HEK293 (cell line): ENCODE data around the gene CDH22.

Experiments used
- CTCF ChIA-PET: fragments of 350-600 bp; formaldehyde crosslinking; extraction: SDS; loops from one replicate; lab custom pipeline; 2021; ENCODE audit warnings: antibody characterized with exemption; lab: Yijun Ruan, JAX
- POLR2A ChIA-PET: fragments of 300-600 bp; formaldehyde crosslinking; extraction: SDS; loops from one replicate; lab custom pipeline; 2020; ENCODE audit warnings: antibody characterized with exemption, inconsistent platforms; lab: Yijun Ruan, JAX
- H3K27ac ChIP-seq: fragments of 200-500 bp; sonication (Bioruptor generic); 2 replicates; pipeline ENCODE4 v1.5.1; 2014; ENCODE audit warnings: low read depth, low read length, control low read depth, inconsistent platforms; ENCODE audit errors: extremely low read depth
- H3K36me3 ChIP-seq, 2 experiments: fragments of 200-500 bp in 1 of 2; sonication (Bioruptor generic) in 1 of 2; 1 replicate in 1 of 2; 2 replicates in 1 of 2; pipeline ENCODE4 v1.5.1; 2014 to 2017; ENCODE audit warnings: inconsistent platforms in 2 of 2, low read length in 2 of 2; ENCODE audit not compliant: control insufficient read depth in 2 of 2, insufficient read depth in 1 of 2
- H3K4me1 ChIP-seq: fragments of 200-500 bp; sonication (Bioruptor generic); 2 replicates; pipeline ENCODE4 v1.5.1; 2014; ENCODE audit warnings: mild to moderate bottlenecking, low read length, inconsistent platforms; ENCODE audit not compliant: control insufficient read depth, insufficient read depth
- H3K4me3 ChIP-seq: 2 replicates; pipeline ENCODE4 v1.5.1; 2011; ENCODE audit warnings: low read depth, mild to moderate bottlenecking, control low read depth, low read length, moderate library complexity
- H3K9me3 ChIP-seq: fragments of 200-500 bp; sonication (Bioruptor generic); 2 replicates; pipeline ENCODE4 v1.5.1; 2014; ENCODE audit warnings: low read depth, low read length, inconsistent platforms; ENCODE audit not compliant: control insufficient read depth, insufficient read depth
- EGR2 ChIP-seq: fragments of 450-650 bp; formaldehyde crosslinking; IDR thresholded peaks from 2 replicates; pipeline ENCODE4 v1.5.1; 2016; ENCODE audit warnings: low read depth, missing biosample characterization, missing genetic modification characterization
- GFI1B ChIP-seq: fragments of 450-650 bp; formaldehyde crosslinking; IDR thresholded peaks from 2 replicates; pipeline ENCODE4 v1.5.1; 2016; ENCODE audit warnings: missing biosample characterization, missing genetic modification characterization
- HOXD13 ChIP-seq: sonication (generic); formaldehyde crosslinking; IDR thresholded peaks from 2 replicates; pipeline ENCODE4 v1.8.0; 2022; ENCODE audit warnings: missing genetic modification reagents, borderline replicate concordance
- MYNN ChIP-seq: fragments of 450-650 bp; formaldehyde crosslinking; IDR thresholded peaks from 2 replicates; pipeline ENCODE4 v1.5.1; 2016; ENCODE audit warnings: missing biosample characterization, missing genetic modification characterization, borderline replicate concordance
- MZF1 ChIP-seq: fragments of 450-650 bp; formaldehyde crosslinking; IDR thresholded peaks from 2 replicates; pipeline ENCODE4 v1.5.1; 2017; ENCODE audit warnings: missing biosample characterization, missing genetic modification characterization, borderline replicate concordance
- PRDM1 ChIP-seq: fragments of 450-650 bp; formaldehyde crosslinking; IDR thresholded peaks from 2 replicates; pipeline ENCODE4; 2016; ENCODE audit warnings: missing biosample characterization, missing genetic modification characterization
- ZBTB20 ChIP-seq: fragments of 450-650 bp; formaldehyde crosslinking; IDR thresholded peaks from 2 replicates; pipeline ENCODE4 v1.5.1; 2016; ENCODE audit warnings: missing biosample characterization, missing genetic modification characterization
- ZFHX2 ChIP-seq: fragments of 450-650 bp; formaldehyde crosslinking; conservative IDR thresholded peaks from 2 replicates; pipeline ENCODE4 v1.5.1; 2016; ENCODE audit warnings: missing biosample characterization, missing genetic modification characterization
- ZNF112 ChIP-seq: fragments of 450-650 bp; formaldehyde crosslinking; IDR thresholded peaks from 2 replicates; pipeline ENCODE4 v1.5.0; 2017; ENCODE audit warnings: missing biosample characterization, missing genetic modification characterization
- ZNF223 ChIP-seq: fragments of 450-650 bp; formaldehyde crosslinking; IDR thresholded peaks from 2 replicates; pipeline ENCODE4 v1.5.1; 2016; ENCODE audit warnings: missing biosample characterization, missing genetic modification characterization
- ZNF37A ChIP-seq: fragments of 450-650 bp; IDR thresholded peaks from 2 replicates; pipeline ENCODE4 v1.5.1; 2018; ENCODE audit warnings: missing biosample characterization, missing genetic modification characterization
- ZNF398 ChIP-seq: fragments of 450-650 bp; formaldehyde crosslinking; IDR thresholded peaks from 2 replicates; pipeline ENCODE4 v1.5.1; 2017; ENCODE audit warnings: missing biosample characterization, missing genetic modification characterization
- ZNF449 ChIP-seq: fragments of 450-650 bp; formaldehyde crosslinking; IDR thresholded peaks from 2 replicates; pipeline ENCODE4 v1.5.1; 2017; ENCODE audit warnings: missing biosample characterization, mild to moderate bottlenecking, missing genetic modification characterization, moderate library complexity
- ZNF521 ChIP-seq: fragments of 450-650 bp; formaldehyde crosslinking; IDR thresholded peaks from 2 replicates; pipeline ENCODE4 v1.5.1; 2017; ENCODE audit warnings: missing biosample characterization, mild to moderate bottlenecking, missing genetic modification characterization
- ZNF529 ChIP-seq: fragments of 450-650 bp; formaldehyde crosslinking; IDR thresholded peaks from 2 replicates; pipeline ENCODE4 v1.5.1; 2017; ENCODE audit warnings: missing genetic modification characterization, missing biosample characterization; ENCODE audit not compliant: insufficient replicate concordance
- ZNF530 ChIP-seq: fragments of 450-650 bp; formaldehyde crosslinking; IDR thresholded peaks from 2 replicates; pipeline ENCODE4 v1.5.1; 2016; ENCODE audit warnings: low read depth, missing biosample characterization, missing genetic modification characterization
- ZNF571 ChIP-seq: fragments of 450-650 bp; formaldehyde crosslinking; IDR thresholded peaks from 2 replicates; pipeline ENCODE4 v1.5.0; 2017; ENCODE audit warnings: missing biosample characterization, missing genetic modification characterization
- ZNF600 ChIP-seq: fragments of 450-650 bp; formaldehyde crosslinking; IDR thresholded peaks from 2 replicates; pipeline ENCODE4 v1.5.1; 2016; ENCODE audit warnings: missing biosample characterization, missing genetic modification characterization
- ZNF670 ChIP-seq: fragments of 450-650 bp; formaldehyde crosslinking; IDR thresholded peaks from 2 replicates; pipeline ENCODE4 v1.5.1; 2016; ENCODE audit warnings: missing biosample characterization, missing genetic modification characterization, low read depth
- ZNF843 ChIP-seq: fragments of 450-650 bp; formaldehyde crosslinking; IDR thresholded peaks from 2 replicates; pipeline ENCODE4 v1.5.1; 2016; ENCODE audit warnings: missing biosample characterization, missing genetic modification characterization
- ZSCAN16 ChIP-seq: fragments of 450-650 bp; formaldehyde crosslinking; IDR thresholded peaks from 2 replicates; pipeline ENCODE4 v1.5.1; 2016; ENCODE audit warnings: missing biosample characterization, missing genetic modification characterization
- ZXDB ChIP-seq: fragments of 450-650 bp; formaldehyde crosslinking; IDR thresholded peaks from 2 replicates; pipeline ENCODE4 v1.5.1; 2016; ENCODE audit warnings: missing biosample characterization, missing genetic modification characterization
- TF ChIP-seq, protein P1 (sequence below): fragments of 450-650 bp; formaldehyde crosslinking; IDR thresholded peaks from 2 replicates; pipeline ENCODE4 v1.5.1; 2016; ENCODE audit warnings: missing biosample characterization, missing genetic modification characterization

The CDH22 gene

DNA sequence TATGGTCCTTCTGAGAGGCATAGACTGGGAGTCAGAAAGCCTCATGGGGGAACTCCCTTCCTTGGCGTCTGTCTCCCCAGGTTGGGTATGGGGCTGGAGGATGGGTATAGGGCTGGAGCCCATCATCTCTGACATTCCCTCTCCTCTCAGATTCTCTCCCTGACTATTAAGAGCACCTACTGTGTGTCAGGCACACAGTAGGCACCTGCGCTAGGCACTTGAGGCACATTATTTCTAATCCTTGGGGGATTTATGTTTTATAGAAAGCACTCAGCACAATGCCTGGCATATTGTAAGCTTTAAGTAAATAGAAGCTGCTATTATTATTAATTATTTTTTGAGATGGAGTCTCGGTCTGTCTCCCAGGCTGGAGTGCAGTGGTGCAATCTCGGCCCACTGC, 113.9 kb downstream of the CDH22 start:
- no peaks in the 10 kb centered on the region for H3K9me3 ChIP-seq
- no peaks in the 10 kb centered on the region for H3K4me1 ChIP-seq
- POLR2A ChIA-PET = no interaction called here
- CTCF ChIA-PET = interaction anchor here (1.0 kb wide), 1 partner anchor 154 kb away, joined by 3 read pairs; no protein-coding TSS in a partner anchor
- TF ChIP-seq MYNN (tag by site-specific recombination) = no peak
- TF ChIP-seq ZFHX2 (tag by site-specific recombination) = no peak
- no peak for TF ChIP-seq ZNF521
- no peak for TF ChIP-seq ZBTB20 (tag by site-specific recombination)
- no peak for TF ChIP-seq ZXDB
- TF ChIP-seq ZNF530 (tag by site-specific recombination) = no peak
- no peak for TF ChIP-seq ZNF670 (tag by site-specific recombination)
- TF ChIP-seq PRDM1 (tag by site-specific recombination) = no peak
- TF ChIP-seq HOXD13 = no peak
- no peak for TF ChIP-seq ZNF112 (tag by site-specific recombination)
- TF ChIP-seq, protein P1, sequence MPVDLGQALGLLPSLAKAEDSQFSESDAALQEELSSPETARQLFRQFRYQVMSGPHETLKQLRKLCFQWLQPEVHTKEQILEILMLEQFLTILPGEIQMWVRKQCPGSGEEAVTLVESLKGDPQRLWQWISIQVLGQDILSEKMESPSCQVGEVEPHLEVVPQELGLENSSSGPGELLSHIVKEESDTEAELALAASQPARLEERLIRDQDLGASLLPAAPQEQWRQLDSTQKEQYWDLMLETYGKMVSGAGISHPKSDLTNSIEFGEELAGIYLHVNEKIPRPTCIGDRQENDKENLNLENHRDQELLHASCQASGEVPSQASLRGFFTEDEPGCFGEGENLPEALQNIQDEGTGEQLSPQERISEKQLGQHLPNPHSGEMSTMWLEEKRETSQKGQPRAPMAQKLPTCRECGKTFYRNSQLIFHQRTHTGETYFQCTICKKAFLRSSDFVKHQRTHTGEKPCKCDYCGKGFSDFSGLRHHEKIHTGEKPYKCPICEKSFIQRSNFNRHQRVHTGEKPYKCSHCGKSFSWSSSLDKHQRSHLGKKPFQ = no peak
- no peak for TF ChIP-seq ZNF37A (tag by site-specific recombination)
- no peak for TF ChIP-seq ZNF529 (tag by site-specific recombination)
- no peak for TF ChIP-seq ZNF571
- TF ChIP-seq ZNF223 (tag by site-specific recombination) = no peak
- no peak for TF ChIP-seq ZNF600 (tag by site-specific recombination)
- TF ChIP-seq ZNF843 (tag by site-specific recombination) = no peak
- no peak overlapping the region for H3K27ac ChIP-seq
- H3K4me3 ChIP-seq = no peak overlapping the region
- H3K36me3 ChIP-seq = no peaks in the 10 kb centered on the region

DNA sequence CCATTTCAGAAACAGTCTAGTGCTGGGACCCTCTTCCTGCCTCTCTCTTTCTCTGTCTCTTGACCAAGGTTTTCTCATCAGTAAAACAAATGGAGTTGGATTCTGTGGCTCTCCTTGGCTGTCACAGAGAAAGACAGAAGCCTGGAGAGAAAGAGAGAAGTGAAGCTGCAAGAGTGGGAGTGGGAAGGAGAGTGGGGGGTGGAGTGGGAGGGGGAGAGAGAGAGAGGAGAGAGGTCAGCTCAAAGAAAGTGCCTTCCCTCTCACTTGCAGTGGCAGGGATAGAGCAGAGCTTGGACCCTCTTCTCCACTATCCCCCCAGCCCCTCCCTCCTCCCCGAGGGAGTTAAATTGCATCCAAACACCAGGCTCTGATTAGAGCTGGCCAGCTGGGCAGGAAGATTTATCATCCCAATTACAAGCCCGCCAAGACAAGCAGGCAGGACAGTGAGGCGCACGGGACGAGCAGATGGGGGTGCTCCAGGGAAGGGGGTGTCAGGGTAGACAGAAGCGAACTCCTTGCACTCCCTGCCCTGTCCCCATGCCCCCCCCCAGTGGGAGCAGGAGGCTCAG, 115.8 kb downstream of the CDH22 start:
- no peak overlapping the region for H3K4me3 ChIP-seq
- no peaks in the 10 kb centered on the region for H3K4me1 ChIP-seq
- H3K9me3 ChIP-seq = no peaks in the 10 kb centered on the region
- CTCF ChIA-PET = interaction anchor here (2.0 kb wide), 1 partner anchor 17 kb away, joined by 4 read pairs; no protein-coding TSS in a partner anchor
- POLR2A ChIA-PET = interaction anchor here (0.6 kb wide), 2 partner anchors 11 to 326 kb away, joined by 5 read pairs; no protein-coding TSS in a partner anchor
- H3K36me3 ChIP-seq = no peaks in the 10 kb centered on the region
- peak; percentile 74; the same call in 1 of the 2 replicates for TF ChIP-seq ZSCAN16 (tag by site-specific recombination)
- no peak for TF ChIP-seq ZNF449 (tag by site-specific recombination)
- 0 out of 2 replicates have a peak, but pooled peaks have one; percentile 26 for TF ChIP-seq PRDM1 (tag by site-specific recombination)
- peak; percentile 42; the same call in 1 of the 2 replicates for TF ChIP-seq GFI1B (tag by site-specific recombination)
- no peak for TF ChIP-seq MZF1
- peak; percentile 58; the same call in 1 of the 2 replicates for TF ChIP-seq ZNF398 (tag by site-specific recombination)
- peak; percentile 90 for TF ChIP-seq EGR2
- peak; percentile 84 for TF ChIP-seq ZFHX2 (tag by site-specific recombination)
- H3K27ac ChIP-seq = no peak overlapping the region
